D721Med (cell line): ENCODE data around the gene RNF25.
A peak's percentile ranks its signal among the peaks of the same experiment; 100 is the strongest.
"Not testable (repeated sequence)": the region's sequence is repeated elsewhere in the genome, so short reads cannot be mapped to it uniquely, and the experiment has no call there.

Source experiments
- DNase-seq: peaks from one replicate; pipeline ENCODE4 v3.0.0; 2011; ENCODE audit warnings: low spot score; ENCODE audit not compliant: insufficient read length
- FAIRE-seq: peaks from 2 replicates; lab custom pipeline; 2011; peaks lifted over from hg19 to GRCh38; lab: Jason Lieb, UNC
- TF ChIP-seq, protein P1 (sequence below): IDR thresholded peaks from 2 replicates; pipeline ENCODE4 v1.5.1; 2012; ENCODE audit warnings: mild to moderate bottlenecking, control low read depth; ENCODE audit not compliant: insufficient read depth; ENCODE audit errors: missing control alignments

Gene RNF25

DNA sequence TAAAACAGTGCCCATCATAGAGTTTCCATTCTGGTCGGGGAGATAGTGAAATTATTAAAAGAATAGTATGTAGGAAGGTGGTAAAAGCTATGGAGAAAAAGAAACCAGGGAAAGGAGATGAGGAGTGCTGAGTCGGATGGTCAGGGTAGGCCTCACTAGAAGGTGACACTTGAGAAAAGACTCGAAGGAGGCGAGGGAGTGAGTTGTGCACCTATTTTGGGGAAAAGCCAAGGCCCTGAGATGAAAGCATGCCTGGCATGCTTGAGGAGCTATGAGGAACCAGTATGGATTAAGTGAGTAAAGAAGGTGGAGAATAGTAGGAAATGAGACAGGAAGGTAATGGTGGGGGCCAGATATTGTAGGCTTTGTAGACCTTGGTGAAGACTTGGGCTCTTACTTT, 31.5 kb upstream of the RNF25 start:
- FAIRE-seq (no peak), DNase-seq (no peak)
- TF ChIP-seq, protein P1, sequence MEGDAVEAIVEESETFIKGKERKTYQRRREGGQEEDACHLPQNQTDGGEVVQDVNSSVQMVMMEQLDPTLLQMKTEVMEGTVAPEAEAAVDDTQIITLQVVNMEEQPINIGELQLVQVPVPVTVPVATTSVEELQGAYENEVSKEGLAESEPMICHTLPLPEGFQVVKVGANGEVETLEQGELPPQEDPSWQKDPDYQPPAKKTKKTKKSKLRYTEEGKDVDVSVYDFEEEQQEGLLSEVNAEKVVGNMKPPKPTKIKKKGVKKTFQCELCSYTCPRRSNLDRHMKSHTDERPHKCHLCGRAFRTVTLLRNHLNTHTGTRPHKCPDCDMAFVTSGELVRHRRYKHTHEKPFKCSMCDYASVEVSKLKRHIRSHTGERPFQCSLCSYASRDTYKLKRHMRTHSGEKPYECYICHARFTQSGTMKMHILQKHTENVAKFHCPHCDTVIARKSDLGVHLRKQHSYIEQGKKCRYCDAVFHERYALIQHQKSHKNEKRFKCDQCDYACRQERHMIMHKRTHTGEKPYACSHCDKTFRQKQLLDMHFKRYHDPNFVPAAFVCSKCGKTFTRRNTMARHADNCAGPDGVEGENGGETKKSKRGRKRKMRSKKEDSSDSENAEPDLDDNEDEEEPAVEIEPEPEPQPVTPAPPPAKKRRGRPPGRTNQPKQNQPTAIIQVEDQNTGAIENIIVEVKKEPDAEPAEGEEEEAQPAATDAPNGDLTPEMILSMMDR, result no peak

DNA sequence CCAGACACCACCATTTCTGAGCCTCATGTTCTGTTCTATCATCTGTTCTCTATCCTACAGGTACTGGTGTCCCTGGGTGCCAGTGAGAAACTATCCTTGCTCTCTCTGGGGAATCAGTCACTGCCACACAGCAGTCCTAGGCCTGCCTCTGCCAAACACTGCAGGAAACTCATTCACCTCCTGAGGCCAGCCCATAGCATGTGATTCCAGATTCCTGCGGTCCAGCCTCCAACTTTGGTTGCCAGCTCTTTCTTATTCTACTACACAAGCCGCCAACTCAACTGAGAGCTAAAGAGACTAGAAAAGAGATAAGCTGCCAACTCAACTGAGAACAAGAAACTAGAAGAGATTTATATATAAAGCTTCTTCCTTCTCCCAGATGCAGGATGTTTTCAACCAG, 30.0 kb upstream of the RNF25 start:
- no peak for FAIRE-seq
- TF ChIP-seq, protein P1, result no peak
- DNase-seq, result no peak

DNA sequence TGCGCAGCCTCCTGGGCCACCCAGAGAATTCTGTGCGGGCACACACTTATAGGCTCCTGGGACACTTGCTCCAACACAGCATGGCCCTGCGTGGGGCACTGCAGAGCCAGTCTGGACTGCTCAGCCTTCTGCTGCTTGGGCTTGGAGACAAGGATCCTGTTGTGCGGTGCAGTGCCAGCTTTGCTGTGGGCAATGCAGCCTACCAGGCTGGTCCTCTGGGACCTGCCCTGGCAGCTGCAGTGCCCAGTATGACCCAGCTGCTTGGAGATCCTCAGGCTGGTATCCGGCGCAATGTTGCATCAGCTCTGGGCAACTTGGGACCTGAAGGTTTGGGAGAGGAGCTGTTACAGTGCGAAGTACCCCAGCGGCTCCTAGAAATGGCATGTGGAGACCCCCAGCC, 27.1 kb upstream of the RNF25 start:
- no peak for DNase-seq
- no peak for FAIRE-seq
- TF ChIP-seq, protein P1, result no peak

DNA sequence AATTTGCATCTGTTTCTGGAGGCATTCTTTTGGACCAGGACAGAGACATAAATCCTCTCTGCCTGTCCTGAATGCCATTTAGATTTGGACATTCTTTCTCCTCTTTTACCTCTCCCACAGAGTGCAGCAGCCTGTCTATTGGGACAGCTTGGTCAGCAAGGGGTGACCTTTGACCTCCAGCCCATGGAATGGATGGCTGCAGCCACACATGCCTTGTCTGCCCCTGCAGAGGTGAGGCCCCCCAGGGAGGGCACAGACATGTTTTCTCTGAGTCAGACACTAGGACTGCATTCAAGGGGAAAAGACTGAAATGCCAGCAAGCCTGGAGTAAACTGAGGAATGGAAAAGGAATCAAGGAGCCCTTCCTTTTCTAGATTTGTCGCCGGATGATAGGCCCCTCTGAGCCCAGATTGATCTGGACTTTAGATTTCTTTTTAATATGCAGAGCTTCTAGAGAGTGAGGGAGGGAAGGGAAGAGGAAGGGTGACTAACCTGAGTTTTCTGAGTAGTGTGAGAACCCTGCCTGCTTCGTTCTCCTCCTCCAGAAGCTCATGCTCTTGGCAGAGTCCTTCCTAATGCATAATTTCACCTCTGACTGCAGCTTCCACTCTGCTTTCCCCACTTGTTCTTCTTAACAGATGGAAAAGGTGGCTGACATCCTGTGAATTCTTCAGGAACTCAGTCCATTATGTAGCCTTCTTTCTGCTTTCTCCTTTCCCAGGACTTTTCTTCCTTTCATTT, 22.8 kb upstream of the RNF25 start:
- FAIRE-seq, result no peak
- DNase-seq, result no peak
- TF ChIP-seq, protein P1, result no peak

DNA sequence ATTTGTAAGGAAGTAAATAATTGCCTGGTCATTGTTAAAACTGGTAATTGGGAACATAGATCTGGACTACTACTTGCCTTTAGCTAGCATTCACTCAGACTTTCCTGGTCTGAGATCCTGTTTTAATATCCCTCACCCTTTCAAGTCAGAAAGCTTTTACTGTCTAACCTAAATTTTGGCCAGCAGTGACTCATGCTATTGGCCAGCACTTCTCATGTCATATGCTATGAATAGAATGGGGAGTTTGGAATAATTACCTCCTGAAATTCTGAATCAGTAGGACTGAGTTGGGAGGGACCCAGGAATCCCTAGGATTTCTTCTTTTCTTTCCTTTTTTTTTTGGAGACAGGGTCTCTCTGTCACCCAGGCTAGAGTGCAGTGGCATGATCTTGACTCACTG, 19.4 kb upstream of the RNF25 start:
- DNase-seq, result no peak
- TF ChIP-seq, protein P1, result no peak
- no peak for FAIRE-seq

DNA sequence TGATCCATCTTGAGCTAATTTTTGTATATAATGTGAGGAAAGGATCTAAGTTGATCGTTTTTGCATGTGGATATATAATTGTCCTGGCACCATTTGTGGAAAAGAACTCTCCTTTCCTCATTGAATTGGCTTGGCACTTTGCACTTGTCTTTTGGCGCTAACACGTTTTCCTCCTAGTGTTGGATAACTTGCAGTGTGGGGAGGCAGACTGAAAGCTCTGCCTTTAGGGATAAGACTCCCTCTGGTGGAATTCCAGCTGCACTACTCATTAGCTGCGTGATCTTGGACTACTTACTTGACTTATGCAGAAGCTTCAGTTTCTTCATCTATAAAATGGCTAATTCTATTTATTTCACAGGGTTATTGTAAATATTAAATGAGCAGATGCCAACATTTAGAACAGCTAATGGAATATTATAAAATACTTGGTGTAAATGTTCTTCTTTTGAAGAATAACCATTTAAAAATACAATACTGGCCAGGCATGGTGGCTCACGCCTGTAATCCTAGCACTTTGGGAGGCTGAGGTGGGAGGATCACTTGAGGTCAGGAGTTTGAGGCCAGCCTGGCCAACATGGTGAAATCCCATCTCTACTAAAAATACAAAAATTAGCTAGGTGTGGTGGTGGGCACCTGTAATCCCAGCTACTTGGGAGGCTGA, 15.7 kb upstream of the RNF25 start:
- TF ChIP-seq, protein P1, result peak; percentile 73
- FAIRE-seq, result peak; percentile 67
- DNase-seq, result not testable (repeated sequence)

DNA sequence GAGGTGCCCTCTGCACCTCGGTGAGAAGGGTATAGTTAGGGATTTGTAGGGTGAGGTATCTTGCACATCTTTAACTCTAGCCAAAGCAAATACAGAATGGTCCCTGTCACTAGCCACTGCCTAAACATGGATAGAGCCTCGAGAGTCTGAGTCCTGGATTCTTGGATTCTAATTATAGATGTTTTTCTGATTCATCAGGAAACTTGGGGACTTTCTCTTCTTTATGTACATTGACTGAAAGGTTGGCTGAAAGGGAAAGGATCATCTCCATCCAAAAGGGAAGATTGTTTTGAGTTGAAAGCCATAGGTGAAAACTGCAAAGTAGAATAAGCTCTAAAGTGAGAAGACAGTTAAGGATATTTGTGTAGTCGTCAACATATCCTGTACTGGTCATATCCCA, 8.3 kb upstream of the RNF25 start:
- DNase-seq (no peak), FAIRE-seq (no peak)
- TF ChIP-seq, protein P1, result no peak
